Neural cell (in vitro differentiated cells): Measurements from ENCODE around the gene XG. TPM values are rescaled to one million over a fixed set of nuclear protein-coding genes. Genes with fewer than 3 reads are reported as not detected.

ENCODE experiments used
- polyA plus RNA-seq: library from polyadenylated mRNA; depleted of rRNA; stranded (reverse); fragments of >200 nt; gene quantifications from 2 replicates; pipeline ENCODE4 v1.2.3, GENCODE V29; 2014

The XG gene
- polyA plus RNA-seq, 1 donor from 2014 or later = 0.37 TPM

Other genes with a start within 250 kb of the XG start
- 6.6 and 11.0 TPM in 2 replicates for gene CD99, start 60.7 kb upstream of the XG start, polyA plus RNA-seq
- gene GYG2, start 76.9 kb downstream of the XG start, polyA plus RNA-seq = 4.2 and 6.3 TPM in 2 replicates
- 4.7 and 5.1 TPM in 2 replicates for gene ARSD, start 177.3 kb downstream of the XG start, polyA plus RNA-seq